Thoracic aorta (tissue), 2 donors: ENCODE data around the gene OR2G2. TPM values are rescaled to one million over a fixed set of nuclear protein-coding genes. Genes with fewer than 3 reads are reported as not detected.

Source experiments
- ATAC-seq: fragments of 150-250 bp; one replicate; pipeline ENCODE4 v1.8.0; 2017; ENCODE audit warnings: low read depth; ENCODE audit not compliant: insufficient number of reproducible peaks, low FRiP score
- DNase-seq: peaks from one replicate; pipeline ENCODE4 v3.0.0-alpha.2; 2020; ENCODE audit warnings: low spot score
- H3K27ac ChIP-seq, 2 donors: fragments of 200-600 bp; sonication (generic); 1 replicate in 1 of 2; 2 replicates in 1 of 2; pipeline ENCODE4 v1.5.1; 2016; ENCODE audit warnings: mild to moderate bottlenecking in 2 of 2, moderate library complexity in 2 of 2
- H3K27me3 ChIP-seq: fragments of 200-600 bp; sonication (generic); replicated peaks from 2 replicates; pipeline ENCODE4 v1.6.0; 2016; ENCODE audit warnings: mild to moderate bottlenecking; ENCODE audit not compliant: insufficient read depth
- H3K36me3 ChIP-seq: fragments of 200-600 bp; sonication (generic); one replicate; pipeline ENCODE4 v1.5.1; 2016
- H3K4me1 ChIP-seq, 2 donors: fragments of 200-600 bp; sonication (generic); 1 replicate in 1 of 2; 2 replicates in 1 of 2; pipeline versions ENCODE4 v1.5.1 to v1.6.0; 2016; ENCODE audit warnings: low read depth in 2 of 2, mild to moderate bottlenecking in 1 of 2; ENCODE audit not compliant: control insufficient read depth in 1 of 2
- H3K4me3 ChIP-seq: fragments of 200-600 bp; sonication (generic); 2 replicates; pipeline ENCODE4 v1.5.1; 2016; ENCODE audit warnings: mild to moderate bottlenecking
- H3K9me3 ChIP-seq: fragments of 200-600 bp; sonication (generic); 2 replicates; pipeline ENCODE4 v1.5.1; 2016
- CTCF ChIP-seq: fragments of 200-600 bp; sonication (generic); IDR thresholded peaks from one replicate; pipeline ENCODE4 v1.5.1; 2019; ENCODE audit warnings: antibody characterized with exemption
- total RNA-seq, 2 donors: library from RNA; depleted of rRNA; stranded (reverse); fragments of >200 nt; gene quantifications; one replicate each; pipeline versions ENCODE4 v1.1.0 to v1.2.3, GENCODE V29; 2016

The OR2G2 gene
- total RNA-seq, 2 donors from 2014 or later = not detected

- Histone ChIP-seq H3K36me3 (no peaks in the 10 kb centered on the region), H3K27ac (no peak overlapping the region), H3K9me3 (no peaks in the 10 kb centered on the region), H3K27me3 (no peaks in the 10 kb centered on the region), H3K4me1 (no peaks in the 10 kb centered on the region), H3K4me3 (no peak overlapping the region)
- ATAC-seq (no peak), DNase-seq (no peak)
- TF ChIP-seq CTCF = no peak
These were observed 26.4 kb upstream of the OR2G2 start for GRCh38 chr1:247561711-247562110.

- no peaks in the 10 kb centered on the region for H3K9me3 ChIP-seq
- DNase-seq (no peak), ATAC-seq (no peak)
- no peaks in the 10 kb centered on the region for H3K4me1 ChIP-seq
- H3K4me3 ChIP-seq = no peak overlapping the region
- H3K27me3 ChIP-seq = no peaks in the 10 kb centered on the region
- no peak for TF ChIP-seq CTCF
- H3K36me3 ChIP-seq = no peaks in the 10 kb centered on the region
- H3K27ac ChIP-seq = no peak overlapping the region
These were observed 26.0 kb upstream of the OR2G2 start for GRCh38 chr1:247562198-247562597.

DNA sequence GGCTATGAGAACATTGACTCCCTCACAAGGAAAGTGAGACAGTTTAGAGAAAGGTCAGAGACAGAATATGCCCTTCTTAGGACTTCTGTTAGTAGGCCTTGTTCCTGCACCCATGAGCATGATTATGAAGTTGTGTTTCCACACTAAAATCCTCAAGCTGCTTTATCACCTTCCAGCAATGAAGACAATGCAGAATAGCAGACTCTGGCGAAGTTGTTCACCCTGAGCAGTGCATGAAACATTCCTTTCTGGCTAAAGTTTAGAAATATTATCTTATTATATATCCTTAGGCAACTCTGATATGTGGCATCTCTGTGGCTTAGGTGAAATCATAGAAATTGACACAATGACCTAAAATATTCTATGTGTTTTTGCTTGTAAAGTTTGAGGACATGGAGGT is 13.9 kb upstream of the OR2G2 start:
- H3K4me3 ChIP-seq = no peak overlapping the region
- H3K9me3 ChIP-seq = no peaks in the 10 kb centered on the region
- TF ChIP-seq CTCF = no peak
- no peak for ATAC-seq
- no peaks in the 10 kb centered on the region for H3K4me1 ChIP-seq
- no peaks in the 10 kb centered on the region for H3K27me3 ChIP-seq
- no peak overlapping the region for H3K27ac ChIP-seq
- H3K36me3 ChIP-seq = no peaks in the 10 kb centered on the region
- DNase-seq = no peak

DNA sequence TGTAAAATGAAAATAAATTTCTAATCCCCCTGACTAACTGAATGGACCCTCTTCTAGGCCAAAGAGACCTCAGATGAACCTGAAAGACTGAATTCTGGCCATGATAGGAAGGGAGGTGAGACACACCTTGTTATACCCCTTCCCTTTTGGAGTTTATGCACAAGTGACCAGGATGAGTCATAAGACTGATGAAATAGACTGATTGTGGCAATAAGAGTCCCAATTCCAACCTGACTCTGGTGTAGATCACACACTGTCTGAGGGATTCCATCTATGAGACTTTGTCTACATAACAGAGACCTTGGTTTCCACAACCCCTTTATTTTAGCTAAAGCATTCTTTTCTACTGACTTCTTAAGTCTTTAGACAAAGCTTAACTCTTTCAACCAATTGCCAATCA is 13.5 kb upstream of the OR2G2 start:
- Histone ChIP-seq H3K27me3 (no peaks in the 10 kb centered on the region), H3K9me3 (no peaks in the 10 kb centered on the region), H3K27ac (no peak overlapping the region), H3K4me1 (no peaks in the 10 kb centered on the region), H3K36me3 (no peaks in the 10 kb centered on the region), H3K4me3 (no peak overlapping the region)
- TF ChIP-seq CTCF = no peak
- no peak for ATAC-seq
- no peak for DNase-seq

DNA sequence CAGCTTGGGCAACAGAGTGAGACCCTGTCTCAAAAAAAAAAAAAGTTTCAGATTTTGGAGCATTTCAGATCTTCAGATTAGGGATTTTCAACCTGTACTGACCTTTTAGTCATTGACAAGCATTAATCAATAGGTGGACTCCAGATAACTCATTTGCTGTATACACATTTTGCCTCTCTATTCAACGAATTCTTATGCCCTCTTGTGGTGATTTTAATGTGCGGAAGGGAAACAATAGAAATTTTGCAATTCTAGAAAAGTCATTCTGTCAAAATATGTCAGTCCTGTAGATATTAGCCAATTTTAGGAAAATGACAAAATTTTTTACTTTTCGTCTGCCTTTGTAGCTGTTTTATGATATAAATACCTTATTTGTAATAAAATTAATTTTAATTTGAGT is 11.6 kb upstream of the OR2G2 start:
- H3K4me1 ChIP-seq = no peaks in the 10 kb centered on the region
- DNase-seq = no peak
- ATAC-seq = no peak
- no peaks in the 10 kb centered on the region for H3K9me3 ChIP-seq
- TF ChIP-seq CTCF = no peak
- no peaks in the 10 kb centered on the region for H3K36me3 ChIP-seq
- no peaks in the 10 kb centered on the region for H3K27me3 ChIP-seq
- no peak overlapping the region for H3K27ac ChIP-seq
- H3K4me3 ChIP-seq = no peak overlapping the region
